Measurements from ENCODE around the gene NRCAM.
A peak's percentile ranks its signal among the peaks of the same experiment; 100 is the strongest.

NRCAM gene

GRCh38 chr7:108246227-108246837, 209.9 kb downstream of the NRCAM start:
- Histone ChIP-seq H3K4ac (ENCODE audit: low read depth in 1 of 2, low read length in 2 of 2) (no peak overlapping the region), H4K91ac (ENCODE audit: low read length) (no peak overlapping the region), H2BK15ac (ENCODE audit: low read depth, poor library complexity, severe bottlenecking) (no peak overlapping the region), H3K9ac (ENCODE audit: low read length) (peak overlapping the region; percentile 81), H2AFZ (ENCODE audit: low read depth, low read length) (peak overlapping the region; percentile 36), H3K9me3 (ENCODE audit: control insufficient read depth, low read length) (no peaks in the 10 kb centered on the region), H2AK5ac (ENCODE audit: low read length, severe bottlenecking) (peak overlapping the region; percentile 50), H2BK12ac (ENCODE audit: low read length in 2 of 2) (peak overlapping the region in 1 of 2 experiments; percentile 83), H3K4me2 (ENCODE audit: low read length, poor library complexity, severe bottlenecking) (no peak overlapping the region), H3K36me3 (ENCODE audit: control insufficient read depth in 1 of 2, insufficient read depth in 2 of 2, low read depth in 1 of 2, low read length in 2 of 2) (no peaks in the 10 kb centered on the region), H3K27ac (ENCODE audit: low read length, poor library complexity, severe bottlenecking) (peak overlapping the region; percentile 83), H3K4me1 (ENCODE audit: control insufficient read depth, insufficient read depth, low read depth, low read length) (peaks cover 2% of the 10 kb centered on the region), H3K18ac (ENCODE audit: low read depth in 1 of 2, low read length in 2 of 2) (peak overlapping the region in 1 of 2 experiments; percentile 64), H2BK5ac (ENCODE audit: low read depth, low read length, poor library complexity, severe bottlenecking) (no peak overlapping the region), H3K4me3 (ENCODE audit: insufficient read depth in 1 of 2, low read depth in 1 of 2, low read length in 2 of 2) (peak overlapping the region in 1 of 2 experiments; percentile 62), H4K8ac (ENCODE audit: low read length) (no peak overlapping the region), H3K14ac (ENCODE audit: low read length in 2 of 2) (no peak overlapping the region), H3K27me3 (ENCODE audit: control insufficient read depth in 1 of 2, insufficient read depth in 1 of 2, low read length in 2 of 2) (no peaks in the 10 kb centered on the region), H2BK120ac (ENCODE audit: low read depth, low read length) (no peak overlapping the region), H3K79me1 (replicated peaks; ENCODE audit: low read length, poor library complexity, severe bottlenecking) (no peaks in the 10 kb centered on the region), H3K23ac (ENCODE audit: low read length in 2 of 2) (no peak overlapping the region)
- 10% methylated on average over 1 of the region's 1 CpG for WGBS
- DNase-seq = peak; percentile 82

- Histone ChIP-seq H3K14ac (ENCODE audit: low read length in 2 of 2) (no peak overlapping the region), H2BK15ac (ENCODE audit: low read depth, poor library complexity, severe bottlenecking) (no peak overlapping the region), H3K27me3 (ENCODE audit: control insufficient read depth in 1 of 2, insufficient read depth in 1 of 2, low read length in 2 of 2) (no peaks in the 10 kb centered on the region), H4K91ac (ENCODE audit: low read length) (no peak overlapping the region), H3K9me3 (ENCODE audit: control insufficient read depth, low read length) (no peaks in the 10 kb centered on the region), H3K4me3 (ENCODE audit: insufficient read depth in 1 of 2, low read depth in 1 of 2, low read length in 2 of 2) (peak overlapping the region in 1 of 2 experiments; percentile 62), H3K4me2 (ENCODE audit: low read length, poor library complexity, severe bottlenecking) (no peak overlapping the region), H3K27ac (ENCODE audit: low read length, poor library complexity, severe bottlenecking) (peak overlapping the region; percentile 83), H2AFZ (ENCODE audit: low read depth, low read length) (peak overlapping the region; percentile 36), H3K23ac (ENCODE audit: low read length in 2 of 2) (no peak overlapping the region), H3K36me3 (ENCODE audit: control insufficient read depth in 1 of 2, insufficient read depth in 2 of 2, low read depth in 1 of 2, low read length in 2 of 2) (no peaks in the 10 kb centered on the region), H3K4ac (ENCODE audit: low read depth in 1 of 2, low read length in 2 of 2) (no peak overlapping the region), H3K9ac (ENCODE audit: low read length) (peak overlapping the region; percentile 81), H2BK12ac (ENCODE audit: low read length in 2 of 2) (peak overlapping the region in 1 of 2 experiments; percentile 84), H4K8ac (ENCODE audit: low read length) (no peak overlapping the region), H2BK5ac (ENCODE audit: low read depth, low read length, poor library complexity, severe bottlenecking) (no peak overlapping the region), H3K18ac (ENCODE audit: low read depth in 1 of 2, low read length in 2 of 2) (no peak overlapping the region), H2AK5ac (ENCODE audit: low read length, severe bottlenecking) (no peak overlapping the region), H3K4me1 (ENCODE audit: control insufficient read depth, insufficient read depth, low read depth, low read length) (peaks cover 2% of the 10 kb centered on the region), H3K79me1 (replicated peaks; ENCODE audit: low read length, poor library complexity, severe bottlenecking) (no peaks in the 10 kb centered on the region), H2BK120ac (ENCODE audit: low read depth, low read length) (no peak overlapping the region)
- DNase-seq = no peak
- 67% methylated on average over 1 of the region's 2 CpGs for WGBS
Measured at GRCh38 chr7:108245523-108246226, 210.6 kb downstream of the NRCAM start.

- Histone ChIP-seq H3K4ac (ENCODE audit: low read depth in 1 of 2, low read length in 2 of 2) (no peak overlapping the region), H2BK15ac (ENCODE audit: low read depth, poor library complexity, severe bottlenecking) (no peak overlapping the region), H3K36me3 (ENCODE audit: control insufficient read depth in 1 of 2, insufficient read depth in 2 of 2, low read depth in 1 of 2, low read length in 2 of 2) (no peaks in the 10 kb centered on the region), H2BK120ac (ENCODE audit: low read depth, low read length) (no peak overlapping the region), H4K91ac (ENCODE audit: low read length) (no peak overlapping the region), H3K14ac (ENCODE audit: low read length in 2 of 2) (no peak overlapping the region), H2BK5ac (ENCODE audit: low read depth, low read length, poor library complexity, severe bottlenecking) (no peak overlapping the region), H3K27me3 (ENCODE audit: control insufficient read depth in 1 of 2, insufficient read depth in 1 of 2, low read length in 2 of 2) (no peaks in the 10 kb centered on the region), H2BK12ac (ENCODE audit: low read length in 2 of 2) (no peak overlapping the region), H3K4me3 (ENCODE audit: insufficient read depth in 1 of 2, low read depth in 1 of 2, low read length in 2 of 2) (no peak overlapping the region), H3K9me3 (ENCODE audit: control insufficient read depth, low read length) (no peaks in the 10 kb centered on the region), H3K18ac (ENCODE audit: low read depth in 1 of 2, low read length in 2 of 2) (no peak overlapping the region), H3K23ac (ENCODE audit: low read length in 2 of 2) (no peak overlapping the region), H3K79me1 (replicated peaks; ENCODE audit: low read length, poor library complexity, severe bottlenecking) (no peaks in the 10 kb centered on the region), H3K4me1 (ENCODE audit: control insufficient read depth, insufficient read depth, low read depth, low read length) (peaks cover 2% of the 10 kb centered on the region), H3K9ac (ENCODE audit: low read length) (no peak overlapping the region), H3K4me2 (ENCODE audit: low read length, poor library complexity, severe bottlenecking) (no peak overlapping the region), H2AFZ (ENCODE audit: low read depth, low read length) (no peak overlapping the region), H2AK5ac (ENCODE audit: low read length, severe bottlenecking) (no peak overlapping the region), H4K8ac (ENCODE audit: low read length) (no peak overlapping the region), H3K27ac (ENCODE audit: low read length, poor library complexity, severe bottlenecking) (no peak overlapping the region)
- 92% methylated on average over 3 of the region's 3 CpGs for WGBS
- DNase-seq = no peak
Measured at GRCh38 chr7:108244110-108244509, 212.1 kb downstream of the NRCAM start.

GRCh38 chr7:108239501-108240225, 216.6 kb downstream of the NRCAM start:
- H3K18ac ChIP-seq (ENCODE audit: low read depth in 1 of 2, low read length in 2 of 2) = no peak overlapping the region
- H2BK12ac ChIP-seq (ENCODE audit: low read length in 2 of 2) = no peak overlapping the region
- H3K23ac ChIP-seq (ENCODE audit: low read length in 2 of 2) = no peak overlapping the region
- H2BK15ac ChIP-seq (ENCODE audit: low read depth, poor library complexity, severe bottlenecking) = no peak overlapping the region
- no peak overlapping the region for H2BK5ac ChIP-seq (ENCODE audit: low read depth, low read length, poor library complexity, severe bottlenecking)
- H3K9ac ChIP-seq (ENCODE audit: low read length) = no peak overlapping the region
- no peak overlapping the region for H3K4ac ChIP-seq (ENCODE audit: low read depth in 1 of 2, low read length in 2 of 2)
- no peaks in the 10 kb centered on the region for H3K27me3 ChIP-seq (ENCODE audit: control insufficient read depth in 1 of 2, insufficient read depth in 1 of 2, low read length in 2 of 2)
- WGBS = 73% methylated on average over 8 of the region's 11 CpGs
- no peak overlapping the region for H2BK120ac ChIP-seq (ENCODE audit: low read depth, low read length)
- H3K4me2 ChIP-seq (ENCODE audit: low read length, poor library complexity, severe bottlenecking) = no peak overlapping the region
- no peaks in the 10 kb centered on the region for H3K79me1 ChIP-seq (replicated peaks; ENCODE audit: low read length, poor library complexity, severe bottlenecking)
- no peak overlapping the region for H3K4me3 ChIP-seq (ENCODE audit: insufficient read depth in 1 of 2, low read depth in 1 of 2, low read length in 2 of 2)
- peaks cover 4% of the 10 kb centered on the region for H3K4me1 ChIP-seq (ENCODE audit: control insufficient read depth, insufficient read depth, low read depth, low read length)
- no peak for DNase-seq
- H4K8ac ChIP-seq (ENCODE audit: low read length) = no peak overlapping the region
- no peaks in the 10 kb centered on the region for H3K9me3 ChIP-seq (ENCODE audit: control insufficient read depth, low read length)
- H3K27ac ChIP-seq (ENCODE audit: low read length, poor library complexity, severe bottlenecking) = no peak overlapping the region
- no peaks in the 10 kb centered on the region for H3K36me3 ChIP-seq (ENCODE audit: control insufficient read depth in 1 of 2, insufficient read depth in 2 of 2, low read depth in 1 of 2, low read length in 2 of 2)
- H4K91ac ChIP-seq (ENCODE audit: low read length) = no peak overlapping the region
- H3K14ac ChIP-seq (ENCODE audit: low read length in 2 of 2) = no peak overlapping the region
- no peak overlapping the region for H2AFZ ChIP-seq (ENCODE audit: low read depth, low read length)
- H2AK5ac ChIP-seq (ENCODE audit: low read length, severe bottlenecking) = no peak overlapping the region
